ENCODE data around the gene SCO2.
A peak's percentile ranks its signal among the peaks of the same experiment; 100 is the strongest.
"Not testable (repeated sequence)": the region's sequence is repeated elsewhere in the genome, so short reads cannot be mapped to it uniquely, and the experiment has no call there.

The SCO2 gene

GRCh38 chr22:50520184-50520583 lies 5.2 kb downstream of the SCO2 start:
- not testable (repeated sequence) for DNase-seq (ENCODE audit: low read depth)

- DNase-seq (ENCODE audit: low read depth): no peak
Observed at GRCh38 chr22:50519151-50519550, 6.2 kb downstream of the SCO2 start.

GRCh38 chr22:50518606-50519005 lies 6.8 kb downstream of the SCO2 start:
- no peak for DNase-seq (ENCODE audit: low read depth)

- DNase-seq (ENCODE audit: low read depth): no peak
Observed at GRCh38 chr22:50517495-50518260, 7.7 kb downstream of the SCO2 start.

- no peak for DNase-seq (ENCODE audit: low read depth)
Observed at GRCh38 chr22:50516891-50517290, 8.5 kb downstream of the SCO2 start.

- no peak for DNase-seq (ENCODE audit: low read depth)
Observed at GRCh38 chr22:50516068-50516467, 9.3 kb downstream of the SCO2 start.

GRCh38 chr22:50513175-50513574 lies 12.2 kb downstream of the SCO2 start:
- no peak for DNase-seq (ENCODE audit: low read depth)

- no peak for DNase-seq (ENCODE audit: low read depth)
Observed at GRCh38 chr22:50508897-50509296, 16.5 kb downstream of the SCO2 start.

GRCh38 chr22:50507991-50508884 lies 17.2 kb downstream of the SCO2 start, which contains the start of gene NCAPH2:
NCAPH2 (plus strand) TSS chr22:50508224; CDS start chr22:50508338, 114 bp downstream.
- peak; percentile 97 for DNase-seq (ENCODE audit: low read depth)

- DNase-seq (ENCODE audit: low read depth): peak; percentile 87
Observed at GRCh38 chr22:50507421-50507990, 17.9 kb downstream of the SCO2 start, which contains the start of gene LMF2. LMF2 (minus strand) TSS chr22:50507702; CDS start chr22:50507675, 27 bp downstream.

GRCh38 chr22:50506611-50507420 lies 18.6 kb downstream of the SCO2 start:
- DNase-seq (ENCODE audit: low read depth): no peak

GRCh38 chr22:50505776-50506610 lies 19.4 kb downstream of the SCO2 start:
- DNase-seq (ENCODE audit: low read depth): no peak

- DNase-seq (ENCODE audit: low read depth): no peak
Observed at GRCh38 chr22:50505276-50505775, 20.1 kb downstream of the SCO2 start.

GRCh38 chr22:50504369-50505211 lies 20.8 kb downstream of the SCO2 start:
- DNase-seq (ENCODE audit: low read depth): no peak

GRCh38 chr22:50503475-50504145 lies 21.8 kb downstream of the SCO2 start:
- no peak for DNase-seq (ENCODE audit: low read depth)

- no peak for DNase-seq (ENCODE audit: low read depth)
Observed at GRCh38 chr22:50502628-50503474, 22.5 kb downstream of the SCO2 start.

- no peak for DNase-seq (ENCODE audit: low read depth)
Observed at GRCh38 chr22:50502096-50502495, 23.3 kb downstream of the SCO2 start.

- DNase-seq (ENCODE audit: low read depth): no peak
Observed at GRCh38 chr22:50500452-50500851, 24.9 kb downstream of the SCO2 start.

All from stimulated activated CD8-positive, alpha-beta memory T cell treated with anti-CD3 and anti-CD28 coated beads, Interleukin-7, amount 100 ng/mL, for 24 hours (primary cell).